Nasal cavity respiratory epithelium epithelial cell of viscerocranial mucosa (primary cell): ENCODE measurements around the gene FAM180A. TPM values are rescaled to one million over a fixed set of nuclear protein-coding genes. Genes with fewer than 3 reads are reported as not detected.

Experiments
- total RNA-seq: library from RNA; depleted of rRNA; stranded (reverse); fragments of >200 nt; gene quantifications from 2 replicates; pipeline ENCODE4 v1.2.3, GENCODE V29; 2014

Gene FAM180A
- total RNA-seq = 0.14 and 0.34 TPM in 2 replicates

DNA sequence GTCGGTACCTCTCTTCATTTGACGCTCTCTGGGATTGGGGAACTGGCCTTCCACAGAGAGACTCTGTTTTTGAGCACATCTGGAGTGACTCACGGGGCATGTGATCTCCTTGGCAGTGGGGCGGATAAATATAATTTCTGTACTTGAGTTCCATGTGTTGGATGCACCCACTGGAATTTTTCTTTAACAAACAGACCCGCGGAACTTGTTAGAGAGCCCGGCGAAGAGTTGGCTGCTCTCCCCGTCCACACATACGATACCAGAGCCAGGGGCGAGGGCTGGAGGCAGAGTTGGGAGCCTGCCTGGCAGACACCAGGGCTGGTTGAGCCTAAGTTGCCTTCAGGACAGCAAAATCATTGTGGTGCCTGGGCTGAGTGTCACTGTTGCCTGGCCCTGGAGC is at the start of gene FAM180A:
FAM180A (minus strand) TSS at position 44 of the 400 bp plus-strand sequence. CDS start 233 bp downstream, outside the sequence.

DNA sequence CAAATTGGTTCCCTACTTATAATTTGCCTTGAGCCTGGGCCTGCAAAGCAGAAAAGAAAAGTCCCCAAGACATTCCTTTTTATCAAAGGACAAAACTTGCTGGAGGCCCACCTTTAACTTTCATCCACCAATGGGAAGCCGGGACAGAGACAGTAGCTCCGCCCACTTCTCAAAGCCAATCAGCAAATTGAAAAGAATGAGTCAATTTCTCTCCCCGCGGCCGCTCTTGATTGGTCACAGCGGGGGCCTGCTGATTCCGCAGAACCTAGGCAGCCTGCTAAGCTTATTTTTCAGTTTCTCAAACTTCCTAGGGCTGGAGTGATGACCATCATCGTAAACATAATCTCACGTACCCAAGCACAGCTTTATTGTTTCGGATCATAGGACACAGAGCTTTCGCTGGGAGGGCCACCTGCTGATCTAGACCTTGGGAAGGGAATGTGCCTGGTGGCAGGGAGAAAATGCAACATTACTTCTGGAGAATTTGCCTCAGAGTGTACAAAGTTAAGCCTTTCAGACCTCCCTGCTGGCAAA is 20.4 kb downstream of the FAM180A start, which contains the start of gene SLC13A4:
SLC13A4 (minus strand) TSS at position 51 of the 534 bp plus-strand sequence. CDS start 690 bp downstream, outside the sequence.

Other genes starting within 250 kb of the FAM180A start
- gene CNOT4, start 238.7 kb downstream of the FAM180A start, total RNA-seq = 8.2 and 15.9 TPM in 2 replicates
- gene NUP205, start 190.9 kb downstream of the FAM180A start, total RNA-seq = 60.8 and 66.3 TPM in 2 replicates
- gene STMP1, start 86.3 kb downstream of the FAM180A start, total RNA-seq = 6.2 and 17.4 TPM in 2 replicates
- gene SLC13A4, start 20.6 kb downstream of the FAM180A start, total RNA-seq = 0.07 TPM in 1 of 2 replicates, not detected in the other
- 135 and 182 TPM in 2 replicates for gene MTPN, start 228.5 kb upstream of the FAM180A start, total RNA-seq